Body of pancreas (tissue), 4 donors: ENCODE measurements around the gene FAM78A. TPM values are rescaled to one million over a fixed set of nuclear protein-coding genes. Genes with fewer than 3 reads are reported as not detected.

ENCODE experiments used
- ATAC-seq: fragments of 150-250 bp; one replicate; pipeline ENCODE4 v1.9.1; 2016
- DNase-seq, 4 donors: peaks; one replicate each; pipeline ENCODE4 v3.0.0-alpha.2; 2019
- H3K27ac ChIP-seq, 4 donors: fragments of 200-600 bp; sonication (generic); 1 replicate in 3 of 4; 2 replicates in 1 of 4; pipeline versions ENCODE4 v1.5.1 to v1.6.1; 2016 to 2019; ENCODE audit warnings: mild to moderate bottlenecking in 1 of 4, mixed read lengths in 1 of 4, moderate library complexity in 1 of 4
- H3K27me3 ChIP-seq, 2 donors: fragments of 200-600 bp; sonication (generic); one replicate each; pipeline ENCODE4 v1.6.0; 2016; ENCODE audit warnings: mild to moderate bottlenecking in 1 of 2
- H3K36me3 ChIP-seq, 2 donors: fragments of 200-600 bp; sonication (generic); replicated peaks in 1 of 2; 2 replicates each; pipeline ENCODE4 v1.5.1; 2016; ENCODE audit warnings: low read depth in 2 of 2; ENCODE audit not compliant: insufficient read depth in 1 of 2
- H3K4me1 ChIP-seq: fragments of 200-600 bp; sonication (generic); one replicate; pipeline ENCODE4 v1.6.0; 2016
- H3K4me3 ChIP-seq, 2 donors: fragments of 200-600 bp; sonication (generic); 1 replicate in 1 of 2; 2 replicates in 1 of 2; pipeline ENCODE4 v1.5.1; 2016 to 2019
- H3K9me3 ChIP-seq, 3 donors: fragments of 200-600 bp; sonication (generic); 1 replicate in 2 of 3; 2 replicates in 1 of 3; pipeline ENCODE4 v1.5.1; 2016
- CTCF ChIP-seq, 7 experiments: fragments of 450-650 bp in 4 of 7; fragments of 200-600 bp in 3 of 7; sonication (generic) in 3 of 7; IDR thresholded peaks; one replicate each; pipeline ENCODE4 v1.5.1; 2016 to 2019; ENCODE audit warnings: antibody characterized with exemption in 7 of 7
- POLR2A ChIP-seq, 3 donors: fragments of 450-650 bp; IDR thresholded peaks; one replicate each; pipeline ENCODE4 v1.6.1; 2016; ENCODE audit warnings: antibody characterized with exemption in 3 of 3, mild to moderate bottlenecking in 2 of 3
- WGBS, 2 donors: methylation state at CpG; one replicate each; pipeline ENCODE4 v1.1.5; 2017; 5-methylcytosine and 5-hydroxymethylcytosine counted together
- intact Hi-C: fragments of 100-400 bp; cut with DNase I; formaldehyde crosslinking; loops from one replicate; pipeline ENCODE4 v1.15.1; 2023
- total RNA-seq, 2 donors: library from RNA; depleted of rRNA; stranded (reverse); fragments of >200 nt; gene quantifications; one replicate each; pipeline ENCODE4 v1.1.0, GENCODE V29; 2016

Gene FAM78A
- total RNA-seq, 2 donors from 2014 or later = under 0.01 to 0.78 TPM

GRCh38 chr9:131302244-131303075 is 26.1 kb upstream of the FAM78A start:
- Histone ChIP-seq H3K27me3 (no peaks in the 10 kb centered on the region), H3K4me1 (peaks cover 7% of the 10 kb centered on the region), H3K9me3 (no peaks in the 10 kb centered on the region), H3K27ac (peak overlapping the region in 2 of 4 donors; percentile 2 to 57), H3K4me3 (no peak overlapping the region), H3K36me3 (no peaks in the 10 kb centered on the region)
- ATAC-seq (peak; percentile 85), DNase-seq (peak; percentile 69 to 89 (median 86))
- no peak for TF ChIP-seq POLR2A (IDR thresholded peaks at IDR 0.05)
- no peak for TF ChIP-seq CTCF (IDR thresholded peaks at IDR 0.05)
- intact Hi-C loops = no loop called here
- WGBS, 2 donors = 38 to 52% methylated on average over 6 to 16 of the region's 16 CpGs

- H3K9me3 ChIP-seq = no peaks in the 10 kb centered on the region
- DNase-seq = no peak
- ATAC-seq = no peak
- peaks cover 7% of the 10 kb centered on the region for H3K4me1 ChIP-seq
- H3K27ac ChIP-seq = no peak overlapping the region
- intact Hi-C loops = no loop called here
- H3K36me3 ChIP-seq = no peaks in the 10 kb centered on the region
- H3K4me3 ChIP-seq = no peak overlapping the region
- TF ChIP-seq CTCF (IDR thresholded peaks at IDR 0.05) = no peak
- TF ChIP-seq POLR2A (IDR thresholded peaks at IDR 0.05) = no peak
- no peaks in the 10 kb centered on the region for H3K27me3 ChIP-seq
Observed at GRCh38 chr9:131300444-131300843, 24.1 kb upstream of the FAM78A start.

- H3K4me1 ChIP-seq = peaks cover 7% of the 10 kb centered on the region
- 73 to 76% methylated on average over 5 of the region's 5 CpGs for WGBS, 2 donors
- H3K36me3 ChIP-seq = no peaks in the 10 kb centered on the region
- H3K27me3 ChIP-seq = no peaks in the 10 kb centered on the region
- H3K4me3 ChIP-seq = no peak overlapping the region
- H3K9me3 ChIP-seq = no peaks in the 10 kb centered on the region
- H3K27ac ChIP-seq = no peak overlapping the region
- no peak for TF ChIP-seq POLR2A (IDR thresholded peaks at IDR 0.05)
- intact Hi-C loops = no loop called here
- DNase-seq (no peak), ATAC-seq (no peak)
Observed at GRCh38 chr9:131299961-131300347, 23.6 kb upstream of the FAM78A start.

- DNase-seq = no peak
- WGBS, 2 donors = 68 to 82% methylated on average over 11 to 22 of the region's 22 CpGs
Observed at GRCh38 chr9:131299346-131299960, 23.1 kb upstream of the FAM78A start.

More at GRCh38 chr9:131299346-131299960, 23.1 kb upstream of the FAM78A start:
- no peak for TF ChIP-seq CTCF (IDR thresholded peaks at IDR 0.05)
- H3K36me3 ChIP-seq = no peaks in the 10 kb centered on the region
- intact Hi-C loops = no loop called here
- H3K27me3 ChIP-seq = no peaks in the 10 kb centered on the region
- H3K4me3 ChIP-seq = no peak overlapping the region
- no peak overlapping the region for H3K27ac ChIP-seq
- peaks cover 7% of the 10 kb centered on the region for H3K4me1 ChIP-seq
- H3K9me3 ChIP-seq = no peaks in the 10 kb centered on the region
- ATAC-seq = no peak
